ENCODE results near the gene MEGF11. TPM values are rescaled to one million over a fixed set of nuclear protein-coding genes. Genes with fewer than 3 reads are reported as not detected.

MEGF11 gene
- polyA plus RNA-seq, 3 donors: not detected

- H3K27me3 ChIP-seq (ENCODE audit: control insufficient read depth in 2 of 2, insufficient read depth in 2 of 2, low read length in 2 of 2): no peaks in the 10 kb centered on the region
- intact Hi-C loops (cut with micrococcal nuclease): no loop called here
- no peak for DNase-seq
- H3K4me3 Mint-ChIP-seq: no peak overlapping the region
- no peaks in the 10 kb centered on the region for H4K20me1 ChIP-seq (ENCODE audit: insufficient read depth, low read length)
- no peaks in the 10 kb centered on the region for H3K9me3 Mint-ChIP-seq
- H3K79me2 ChIP-seq (ENCODE audit: insufficient read depth, low read length): no peaks in the 10 kb centered on the region
- no peaks in the 10 kb centered on the region for H3K36me3 Mint-ChIP-seq
- H3K4me2 ChIP-seq (replicated peaks; ENCODE audit: extremely low read depth, low read length, poor library complexity, severe bottlenecking): no peak overlapping the region
- H3K36me3 ChIP-seq (replicated peaks in 1 of 2; ENCODE audit: control insufficient read depth in 1 of 2, insufficient read depth in 2 of 2, low read length in 2 of 2): no peaks in the 10 kb centered on the region
- H3K9ac ChIP-seq (ENCODE audit: insufficient read depth, low read length, poor library complexity, severe bottlenecking): no peak overlapping the region
- H2AFZ ChIP-seq (ENCODE audit: insufficient read depth, low read depth, low read length, poor library complexity, severe bottlenecking): no peak overlapping the region
- no peaks in the 10 kb centered on the region for H3K4me1 ChIP-seq (ENCODE audit: control insufficient read depth in 1 of 2, insufficient read depth in 2 of 2, low read length in 2 of 2)
- no peak overlapping the region for H3K27ac ChIP-seq (ENCODE audit: low read depth in 1 of 2, low read length in 2 of 2)
- peaks cover 2 to 9% (median 4%) of the 10 kb centered on the region in 3 donors for H3K27me3 Mint-ChIP-seq (ENCODE audit: low read depth in 3 of 3)
- H3K4me3 ChIP-seq (replicated peaks in 1 of 3; ENCODE audit: low read depth in 2 of 3, low read length in 3 of 3): no peak overlapping the region
- TF ChIP-seq CTCF (IDR thresholded peaks at IDR 0.05): no peak
- no peak overlapping the region for H3K27ac Mint-ChIP-seq
- no peaks in the 10 kb centered on the region for H3K4me1 Mint-ChIP-seq
- H3K9me3 ChIP-seq (replicated peaks in 1 of 2; ENCODE audit: control insufficient read depth in 1 of 2, insufficient read depth in 1 of 2, low read length in 2 of 2): no peaks in the 10 kb centered on the region
- WGBS (ENCODE audit: insufficient coverage): no CpG with 5 or more reads among the region's 1 CpG
These were observed 117.9 kb downstream of the MEGF11 start for GRCh38 chr15:66135664-66136063.

GRCh38 chr15:66134284-66134683 is 119.3 kb downstream of the MEGF11 start:
- Histone ChIP-seq H3K4me2 (replicated peaks; ENCODE audit: extremely low read depth, low read length, poor library complexity, severe bottlenecking) (no peak overlapping the region), H2AFZ (ENCODE audit: insufficient read depth, low read depth, low read length, poor library complexity, severe bottlenecking) (no peak overlapping the region), H3K27ac (ENCODE audit: low read depth in 1 of 2, low read length in 2 of 2) (no peak overlapping the region), H3K4me3 (replicated peaks in 1 of 3; ENCODE audit: low read depth in 2 of 3, low read length in 3 of 3) (no peak overlapping the region), H3K4me1 (ENCODE audit: control insufficient read depth in 1 of 2, insufficient read depth in 2 of 2, low read length in 2 of 2) (no peaks in the 10 kb centered on the region), H3K9ac (ENCODE audit: insufficient read depth, low read length, poor library complexity, severe bottlenecking) (no peak overlapping the region), H4K20me1 (ENCODE audit: insufficient read depth, low read length) (no peaks in the 10 kb centered on the region), H3K9me3 (replicated peaks in 1 of 2; ENCODE audit: control insufficient read depth in 1 of 2, insufficient read depth in 1 of 2, low read length in 2 of 2) (no peaks in the 10 kb centered on the region), H3K36me3 (replicated peaks in 1 of 2; ENCODE audit: control insufficient read depth in 1 of 2, insufficient read depth in 2 of 2, low read length in 2 of 2) (no peaks in the 10 kb centered on the region), H3K27me3 (ENCODE audit: control insufficient read depth in 2 of 2, insufficient read depth in 2 of 2, low read length in 2 of 2) (no peaks in the 10 kb centered on the region), H3K79me2 (ENCODE audit: insufficient read depth, low read length) (no peaks in the 10 kb centered on the region)
- WGBS (ENCODE audit: insufficient coverage): 89% methylated on average over 2 of the region's 3 CpGs
- no peak for DNase-seq
- Mint-ChIP-seq H3K27ac (no peak overlapping the region), H3K27me3 (ENCODE audit: low read depth in 3 of 3) (peaks cover 5 to 10% (median 9%) of the 10 kb centered on the region in 3 donors), H3K4me3 (no peak overlapping the region), H3K4me1 (no peaks in the 10 kb centered on the region), H3K36me3 (no peaks in the 10 kb centered on the region), H3K9me3 (no peaks in the 10 kb centered on the region)
- intact Hi-C loops (cut with micrococcal nuclease): no loop called here
- no peak for TF ChIP-seq CTCF (IDR thresholded peaks at IDR 0.05)
